Activated CD4-positive, alpha-beta T cell treated with anti-CD3 and anti-CD28 coated beads, Interleukin-2, amount 50 U/mL, for 16 hours (primary cell): ENCODE measurements around the gene CD200R1.
A peak's percentile ranks its signal among the peaks of the same experiment; 100 is the strongest.

ENCODE experiments used
- DNase-seq: peaks from one replicate; pipeline ENCODE4 v3.0.0-alpha.2; 2020

The CD200R1 gene, protein sequence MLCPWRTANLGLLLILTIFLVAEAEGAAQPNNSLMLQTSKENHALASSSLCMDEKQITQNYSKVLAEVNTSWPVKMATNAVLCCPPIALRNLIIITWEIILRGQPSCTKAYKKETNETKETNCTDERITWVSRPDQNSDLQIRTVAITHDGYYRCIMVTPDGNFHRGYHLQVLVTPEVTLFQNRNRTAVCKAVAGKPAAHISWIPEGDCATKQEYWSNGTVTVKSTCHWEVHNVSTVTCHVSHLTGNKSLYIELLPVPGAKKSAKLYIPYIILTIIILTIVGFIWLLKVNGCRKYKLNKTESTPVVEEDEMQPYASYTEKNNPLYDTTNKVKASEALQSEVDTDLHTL

DNA sequence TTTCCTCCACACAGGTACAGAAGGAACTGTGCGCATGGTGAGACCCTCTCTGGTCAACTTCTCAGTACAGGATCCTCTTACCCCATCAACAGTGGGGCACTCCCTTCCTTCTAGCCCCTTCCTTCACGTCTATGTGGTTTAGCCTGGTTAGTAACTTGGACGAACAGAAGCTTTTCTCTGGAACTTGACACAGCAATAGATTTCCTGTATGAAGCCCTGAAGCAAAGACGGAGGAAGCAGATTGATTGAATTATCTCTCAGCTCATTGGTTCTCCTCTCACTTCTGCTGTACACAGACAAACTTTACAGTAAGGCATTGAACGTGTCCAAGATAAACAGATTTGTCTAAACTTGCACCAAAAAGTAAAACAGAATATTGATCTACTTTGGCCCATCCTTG lies at the start of gene CD200R1:
CD200R1 (minus strand) TSS at position 210 of the 400 bp plus-strand sequence. CDS start 246 bp downstream, outside the sequence.
- DNase-seq = peak; percentile 37

DNA sequence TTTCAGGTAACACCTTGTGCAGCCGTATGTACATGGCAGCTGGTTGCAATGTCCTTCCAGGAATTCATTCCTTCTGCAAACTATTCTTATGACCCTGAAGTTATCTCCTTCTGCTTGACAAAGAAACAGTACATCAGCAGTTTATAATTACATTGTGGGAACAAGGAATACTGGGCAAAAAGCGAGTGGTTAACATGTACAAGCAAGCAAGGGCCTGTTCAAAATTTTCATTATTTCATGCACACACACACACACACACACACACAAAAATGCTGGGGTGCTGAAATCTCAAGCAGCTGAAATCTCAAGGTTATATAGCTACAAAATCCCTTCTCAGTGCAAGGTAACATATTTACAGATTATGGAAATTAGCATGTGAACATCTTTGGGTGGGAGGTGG lies 46.6 kb upstream of the CD200R1 start:
- DNase-seq = no peak

DNA sequence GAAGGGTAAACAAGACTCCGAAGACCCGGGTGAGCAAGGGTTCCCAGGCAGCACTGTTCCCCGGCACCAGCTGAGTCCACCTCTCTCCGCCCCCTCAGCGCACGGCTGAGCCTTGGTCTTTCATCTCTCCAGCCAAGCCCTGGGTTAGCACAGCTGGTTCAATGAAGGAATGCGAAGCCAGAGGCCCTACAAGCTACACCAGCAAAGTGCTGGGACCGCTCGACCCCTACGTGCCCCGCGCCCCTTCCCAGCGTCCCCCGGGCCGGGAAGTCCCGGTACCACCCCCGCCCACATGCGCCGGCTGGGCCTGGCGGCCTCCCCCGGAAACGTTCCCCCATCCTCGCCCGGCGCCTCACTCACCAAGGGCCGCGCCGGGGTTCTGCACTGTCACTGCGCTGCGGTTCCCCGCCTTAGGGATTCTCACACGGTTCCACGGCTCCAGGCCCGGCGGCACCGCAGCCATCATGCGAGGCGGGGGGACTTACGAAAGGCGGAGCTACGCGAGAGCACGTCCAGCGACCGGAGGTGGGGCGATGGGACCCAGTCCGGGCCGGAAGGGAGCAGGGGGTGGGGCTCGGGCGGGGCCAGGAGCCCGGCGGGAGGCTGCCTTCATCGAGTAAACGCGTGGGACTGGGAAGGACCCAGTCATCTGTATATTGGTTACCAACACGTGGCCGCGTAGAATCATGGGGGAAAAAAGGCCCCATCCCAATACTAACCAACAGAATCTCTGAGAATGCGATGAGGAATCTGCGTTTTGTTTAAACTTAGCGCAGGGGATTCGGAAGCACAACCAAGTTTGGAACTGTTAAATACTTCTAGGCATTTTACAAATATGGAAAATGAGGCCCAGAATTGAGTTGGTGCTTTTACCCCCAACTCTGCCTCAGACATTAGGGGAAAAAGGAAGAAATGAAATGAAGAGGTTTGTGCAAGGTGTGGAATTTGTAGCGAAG lies 44.6 kb upstream of the CD200R1 start:
- DNase-seq = peak; percentile 94

DNA sequence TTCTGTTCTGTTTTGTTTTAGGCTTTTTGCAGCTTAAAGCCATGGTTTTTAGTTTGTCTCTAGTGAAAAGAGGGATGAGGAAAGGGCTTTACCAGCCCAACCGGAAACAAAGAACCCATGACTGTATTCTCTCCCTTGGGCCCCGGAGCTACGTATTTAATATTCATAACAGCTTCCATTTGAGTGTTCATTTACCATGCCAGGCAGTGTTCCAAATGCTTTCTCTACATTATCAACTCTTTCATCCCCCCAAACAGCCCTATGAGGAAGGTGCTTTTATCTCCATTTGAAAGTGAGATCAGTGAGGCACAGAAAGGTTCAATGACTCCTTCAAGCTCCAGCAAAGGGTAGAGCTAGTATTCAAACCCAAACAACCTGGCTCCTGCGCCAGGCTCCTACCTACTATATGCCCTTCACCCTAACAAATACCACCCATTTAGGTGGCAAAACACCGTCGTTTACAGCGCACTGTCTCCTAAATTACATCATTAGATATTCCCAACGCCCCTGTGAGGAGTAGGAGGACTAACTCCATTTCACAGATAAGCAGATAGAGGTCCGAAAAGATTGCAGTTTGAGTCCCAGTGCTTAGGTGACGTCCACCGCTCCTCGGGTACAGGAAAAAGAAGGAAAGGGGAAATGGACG lies 43.8 kb upstream of the CD200R1 start:
- DNase-seq = peak; percentile 31

DNA sequence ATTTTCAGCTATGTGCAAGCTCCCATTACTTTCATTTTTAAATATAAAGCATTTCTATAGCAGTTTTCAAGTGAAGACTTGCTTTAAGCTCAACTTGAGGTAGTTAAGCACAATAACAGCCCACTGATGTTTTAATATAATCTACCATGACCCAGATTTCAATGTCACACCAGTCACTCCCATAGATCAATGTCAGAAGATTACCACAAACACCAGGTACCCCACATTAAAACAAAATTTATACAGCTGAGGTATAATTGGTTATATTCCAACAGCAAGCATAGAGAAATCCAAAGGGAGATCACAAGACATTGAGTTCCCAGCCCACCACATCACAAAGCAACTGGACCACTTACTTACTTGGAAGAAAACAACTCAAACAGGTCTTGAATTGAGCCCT lies 38.7 kb upstream of the CD200R1 start:
- DNase-seq = no peak

DNA sequence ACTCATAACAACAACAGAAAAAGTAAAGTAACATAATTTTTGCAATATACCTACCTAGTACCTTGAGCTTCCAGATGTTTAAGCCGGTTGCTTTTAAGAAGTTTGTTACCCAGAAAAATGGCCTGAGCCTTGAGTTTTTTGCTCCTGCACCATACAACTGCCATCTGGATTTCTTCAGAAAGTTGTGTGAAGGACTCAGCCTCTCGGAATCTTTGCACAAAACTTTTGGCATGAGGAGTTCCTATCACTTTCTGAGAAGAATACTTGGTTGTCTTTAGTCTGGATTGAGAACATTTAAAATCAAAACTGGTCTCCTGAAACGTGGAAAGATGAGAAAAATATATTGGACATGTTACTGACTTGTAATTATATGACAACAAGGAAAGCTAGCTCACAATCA lies 33.2 kb upstream of the CD200R1 start:
- no peak for DNase-seq

DNA sequence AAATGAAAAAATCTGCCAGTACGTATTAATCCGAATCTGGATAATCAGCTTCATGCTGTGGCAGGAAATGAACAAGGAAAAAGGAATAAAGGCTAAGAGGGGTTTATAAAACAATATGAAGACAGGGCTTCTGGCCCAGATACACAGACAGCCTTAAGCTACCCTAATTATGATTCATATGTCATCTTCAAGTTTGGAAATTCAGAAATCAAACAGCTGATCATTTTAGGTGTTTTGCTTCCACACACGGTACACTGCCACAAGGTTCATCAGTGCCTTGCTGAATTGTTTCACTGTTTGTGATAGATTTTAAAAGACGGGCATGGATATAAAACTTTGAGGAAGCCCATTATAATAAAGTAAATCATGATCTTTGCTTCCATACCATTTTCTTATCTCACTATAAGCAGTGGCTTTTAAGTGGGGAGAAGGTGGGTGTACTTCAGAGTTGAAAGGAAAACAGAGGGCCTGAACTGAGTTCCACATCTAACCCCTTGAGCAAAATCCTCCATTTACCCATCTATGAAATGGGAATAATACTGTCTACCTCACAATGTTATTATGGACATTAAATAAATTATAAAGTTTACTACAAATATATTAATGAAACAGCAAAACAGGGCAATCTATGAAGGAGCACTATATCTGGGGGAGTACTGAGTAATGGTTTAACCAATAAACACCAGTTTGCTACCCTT lies 31.6 kb upstream of the CD200R1 start:
- DNase-seq = no peak

DNA sequence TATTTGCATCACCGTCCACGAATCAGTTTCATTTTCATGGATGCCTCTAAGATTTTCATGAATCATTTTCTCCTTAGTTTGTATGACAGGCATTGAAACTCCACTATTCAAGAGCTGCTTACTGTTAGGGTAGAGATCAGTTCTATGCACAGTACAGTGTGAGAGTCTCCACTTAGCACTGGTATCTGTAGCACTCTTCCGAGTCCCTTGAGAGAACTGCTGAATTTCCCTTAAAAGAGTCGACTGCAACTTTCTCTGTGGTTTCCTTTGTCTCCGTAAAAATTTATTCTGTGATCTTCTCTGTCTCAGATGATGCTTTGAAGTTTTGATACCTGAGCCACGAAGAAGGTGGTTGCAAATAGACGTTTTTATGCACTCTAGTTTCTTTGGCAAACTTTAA lies 30.7 kb upstream of the CD200R1 start:
- DNase-seq = peak; percentile 65

DNA sequence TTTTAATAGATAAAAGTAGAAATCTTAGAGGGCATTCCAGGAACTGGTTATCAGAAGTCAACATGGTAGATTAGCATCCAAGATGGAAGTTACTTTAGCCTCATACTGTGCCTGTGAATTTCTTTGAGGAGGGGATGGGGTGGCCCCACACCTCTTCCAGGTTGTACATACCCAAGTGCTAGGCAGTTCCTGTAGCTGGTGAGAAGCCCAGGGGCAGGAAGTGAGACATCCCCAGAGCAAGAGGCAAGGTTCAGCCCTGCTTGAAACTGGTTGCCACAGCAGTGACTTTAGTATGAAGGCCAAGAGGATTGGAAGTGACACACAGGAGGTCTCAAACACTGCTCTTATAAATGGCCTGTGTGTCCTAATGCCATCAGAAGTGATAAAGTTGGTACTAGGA lies 27.8 kb upstream of the CD200R1 start:
- DNase-seq = peak; percentile 71

DNA sequence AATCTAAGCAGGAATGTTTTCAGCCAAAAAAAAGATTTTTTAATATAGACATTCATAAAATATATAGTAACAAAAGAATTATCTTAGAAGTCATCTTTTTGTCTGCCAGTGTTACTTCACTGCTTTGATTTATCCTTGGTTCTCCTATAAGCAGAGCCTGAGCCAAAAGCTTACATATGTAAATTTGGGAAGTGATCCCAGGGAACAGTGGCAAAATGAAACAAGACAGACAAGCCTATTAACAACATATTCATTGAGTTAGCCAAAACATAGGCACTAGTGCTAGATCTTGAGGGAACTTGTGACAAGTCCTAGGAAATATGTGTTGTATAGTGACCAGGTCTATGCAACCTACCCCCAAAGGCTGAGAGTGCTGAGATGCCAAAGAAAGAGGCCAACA lies 27.1 kb upstream of the CD200R1 start:
- DNase-seq = no peak

DNA sequence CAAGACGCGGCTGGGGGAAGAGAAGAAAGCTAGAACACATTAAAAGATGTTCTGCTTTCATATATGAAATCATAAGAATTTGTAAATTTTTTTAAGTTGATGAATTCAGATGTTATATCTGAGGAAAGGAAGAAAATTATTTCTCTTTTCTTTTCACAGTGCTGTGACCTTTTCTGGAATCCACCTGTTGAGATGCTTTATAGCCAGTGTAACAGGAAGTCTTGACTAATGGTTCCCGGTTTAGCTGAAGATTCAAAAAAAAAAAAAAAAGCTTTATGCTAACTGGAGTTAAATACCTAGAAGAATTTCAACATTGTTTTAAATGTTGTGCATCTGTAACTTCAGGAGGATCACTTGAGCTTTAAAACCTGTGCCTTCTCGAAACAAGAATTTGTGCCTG lies 25.8 kb upstream of the CD200R1 start:
- DNase-seq = no peak

DNA sequence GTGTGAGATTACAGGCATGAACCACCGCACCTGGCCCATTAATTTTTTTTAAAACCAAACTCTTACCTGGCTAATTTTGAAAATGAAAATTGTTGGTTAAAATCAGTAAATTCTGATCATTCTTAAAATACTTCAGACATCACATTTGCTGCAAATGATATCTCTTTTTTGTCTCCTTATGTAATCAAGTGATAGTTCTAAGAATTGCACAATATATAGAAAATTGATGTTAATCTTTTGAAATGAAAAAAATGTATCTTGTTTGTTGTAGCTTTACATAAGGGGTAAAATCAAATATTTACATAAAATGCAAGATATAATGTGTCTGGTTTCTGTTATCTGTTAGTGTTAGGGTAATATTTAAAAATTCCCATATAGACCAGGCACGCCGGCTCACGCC lies 20.9 kb upstream of the CD200R1 start:
- no peak for DNase-seq

DNA sequence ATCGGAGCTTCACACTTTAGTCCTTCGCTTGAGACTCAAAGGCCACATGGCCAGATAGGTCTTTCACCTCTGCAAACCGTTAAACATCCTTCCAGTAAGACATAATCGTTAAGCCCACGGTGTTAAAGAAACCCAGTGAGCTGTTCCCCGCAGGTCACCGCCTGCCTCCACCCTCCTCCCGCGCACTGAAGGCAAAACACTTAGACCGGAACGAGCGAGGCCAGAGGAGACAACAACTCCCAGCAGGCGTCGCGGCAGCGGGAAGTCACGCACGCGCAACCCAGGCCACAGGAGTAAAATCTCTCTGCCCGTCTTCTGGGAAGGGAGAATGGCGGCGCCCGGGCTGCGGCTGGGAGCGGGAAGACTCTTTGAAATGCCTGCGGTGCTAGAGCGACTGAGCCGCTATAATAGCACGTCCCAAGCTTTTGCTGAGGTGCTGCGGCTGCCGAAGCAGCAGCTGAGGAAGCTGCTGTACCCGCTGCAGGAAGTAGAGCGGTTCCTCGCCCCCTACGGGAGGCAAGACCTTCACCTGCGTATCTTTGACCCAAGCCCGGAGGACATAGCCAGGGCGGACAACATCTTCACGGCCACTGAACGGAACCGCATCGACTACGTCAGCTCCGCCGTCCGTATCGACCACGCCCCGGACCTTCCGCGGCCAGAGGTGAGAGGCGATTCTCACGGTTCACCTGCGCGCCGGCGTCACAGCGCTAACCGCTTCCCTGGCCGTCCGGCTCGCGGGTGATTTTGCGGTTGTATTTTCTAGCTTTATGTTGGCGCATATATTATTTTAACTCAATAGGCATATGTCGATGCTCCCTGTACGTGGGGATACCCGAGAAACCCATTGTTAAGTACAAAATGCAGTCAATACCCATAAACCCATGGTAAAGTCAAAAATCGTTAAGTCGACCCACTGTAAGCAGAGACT lies 16.0 kb upstream of the CD200R1 start, which contains the start of gene GTPBP8:
GTPBP8 (plus strand) TSS at position 313 of the 931 bp plus-strand sequence; CDS start at position 329, 16 bp downstream.
- peak; percentile 93 for DNase-seq

DNA sequence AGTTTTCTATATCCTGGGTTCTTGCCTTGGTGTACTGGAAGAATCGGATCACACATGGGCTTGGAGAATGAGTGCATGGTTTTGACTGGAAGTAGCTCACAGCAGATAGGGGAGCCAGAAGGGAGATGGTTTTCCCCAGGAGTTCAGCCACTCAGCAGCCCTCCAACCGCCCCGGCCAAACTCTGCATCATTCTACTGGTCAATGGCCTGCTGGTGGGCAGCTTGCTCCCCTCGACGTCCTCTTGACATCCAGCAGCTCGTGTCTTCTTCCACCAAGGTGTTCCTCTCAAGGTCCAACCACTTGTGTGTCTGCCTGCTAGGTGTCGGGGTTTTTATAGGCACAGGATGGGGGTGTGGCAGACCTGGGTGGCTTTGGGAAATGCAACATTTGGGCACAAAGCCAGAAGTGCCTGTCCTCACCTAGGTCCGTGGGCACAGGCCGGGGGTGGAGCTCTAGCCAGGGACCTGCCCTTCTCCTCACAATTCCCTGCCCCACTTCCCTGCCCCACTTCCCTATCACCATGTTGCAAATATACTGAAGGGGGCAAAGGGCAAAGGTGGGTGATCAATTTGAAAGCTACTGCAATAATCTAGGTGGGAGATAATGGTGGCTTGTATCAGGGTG lies 12.9 kb upstream of the CD200R1 start:
- no peak for DNase-seq

DNA sequence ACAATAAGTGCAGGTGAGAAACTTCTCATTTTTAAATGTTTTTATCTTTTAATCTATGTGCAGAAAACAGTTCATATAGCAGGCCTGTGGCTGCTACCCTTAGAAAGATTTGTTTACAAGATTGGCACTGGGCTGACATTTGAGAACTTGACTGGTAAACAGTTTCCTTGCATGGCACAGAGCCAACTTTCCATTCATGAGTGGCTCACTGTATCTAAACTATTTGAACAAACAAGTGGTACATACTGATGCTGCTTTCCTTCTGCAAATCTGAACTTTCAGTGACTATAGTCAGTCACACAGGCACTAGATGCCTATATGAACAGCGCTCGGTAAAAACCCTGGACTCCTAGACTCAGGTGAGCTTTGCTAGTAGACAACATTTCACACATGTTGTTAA lies 9.6 kb upstream of the CD200R1 start:
- DNase-seq = no peak

DNA sequence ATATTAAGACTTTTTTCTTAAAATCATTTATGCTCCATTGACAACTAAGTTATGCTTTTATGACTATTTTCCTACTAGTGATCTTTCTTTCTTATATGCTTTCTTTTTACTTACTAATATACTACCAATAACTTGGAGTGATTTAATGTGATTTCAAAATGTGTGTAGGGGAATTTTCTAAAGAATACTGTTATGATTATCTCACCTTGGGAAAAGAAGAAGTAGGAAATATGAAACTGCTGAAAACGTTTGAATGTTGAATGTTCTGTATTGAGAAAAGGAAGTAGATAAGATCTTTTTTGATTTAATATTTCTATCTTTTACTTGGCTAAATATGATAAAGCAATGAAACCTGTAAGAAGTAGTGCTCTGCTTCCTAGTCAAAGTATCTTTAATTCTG lies 7.8 kb upstream of the CD200R1 start:
- DNase-seq = no peak

DNA sequence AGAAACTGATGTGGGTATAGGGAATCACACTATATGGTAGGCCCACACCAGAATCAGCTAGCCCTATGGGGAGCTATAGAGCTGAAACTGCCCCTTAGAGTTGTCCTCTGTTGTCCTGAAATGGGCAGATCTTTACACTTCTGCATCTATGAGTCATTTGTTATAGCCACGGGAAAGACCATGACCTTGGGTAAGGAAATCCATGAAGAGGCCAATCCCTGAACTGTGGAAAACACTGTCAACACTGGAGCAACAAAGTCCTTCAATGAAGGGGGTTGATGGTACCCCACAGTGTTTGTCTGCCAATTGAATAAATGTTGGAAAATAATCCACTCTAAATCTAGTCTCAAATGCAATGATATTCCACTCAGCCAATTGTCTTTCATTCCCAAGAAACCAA lies 5.2 kb upstream of the CD200R1 start:
- no peak for DNase-seq

DNA sequence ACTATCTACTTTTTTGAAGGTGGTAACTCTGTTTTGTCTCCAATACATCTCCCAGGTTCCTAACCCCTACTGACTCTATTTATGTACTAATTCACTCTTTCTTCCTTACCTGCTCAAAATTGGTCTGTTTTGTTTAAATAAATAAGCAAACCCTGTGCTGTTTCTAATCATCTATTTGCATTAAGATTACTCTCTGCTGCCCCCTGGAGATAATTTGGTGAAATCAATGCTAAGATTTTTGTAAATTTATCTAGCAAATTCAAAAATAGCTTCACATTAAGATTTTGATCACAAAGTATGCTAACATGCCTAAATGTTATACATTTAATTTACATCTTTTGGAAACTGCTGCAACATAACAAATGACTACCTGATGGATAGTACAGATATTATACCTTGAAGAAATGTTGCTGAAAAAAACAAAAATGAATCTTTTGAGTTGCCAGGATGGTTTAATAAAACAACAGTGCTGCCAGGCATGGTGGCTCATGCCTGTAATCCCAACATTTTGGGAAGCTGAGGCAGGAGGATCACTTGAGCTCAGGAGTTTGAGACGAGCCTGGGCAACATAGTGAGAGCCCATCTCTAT lies 4.4 kb upstream of the CD200R1 start:
- DNase-seq = peak; percentile 57

DNA sequence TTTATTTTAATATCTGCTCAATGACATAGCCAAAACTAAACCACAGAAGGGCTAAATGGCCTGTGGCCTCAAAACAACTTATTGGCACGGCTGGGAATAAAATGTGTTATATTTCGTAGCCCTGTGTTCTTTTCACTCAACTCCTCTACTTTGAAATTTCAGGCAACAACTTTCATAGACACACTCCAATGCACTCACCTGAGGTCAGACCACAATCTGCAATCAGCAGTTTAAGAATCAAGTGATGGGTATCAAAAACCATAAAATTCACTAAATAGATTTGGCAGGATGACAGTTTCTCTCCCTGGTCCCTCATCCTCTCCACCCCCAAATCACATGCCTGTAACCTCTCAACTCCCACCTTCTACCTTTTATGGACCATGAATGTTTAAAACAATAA lies 2.0 kb upstream of the CD200R1 start:
- no peak for DNase-seq

DNA sequence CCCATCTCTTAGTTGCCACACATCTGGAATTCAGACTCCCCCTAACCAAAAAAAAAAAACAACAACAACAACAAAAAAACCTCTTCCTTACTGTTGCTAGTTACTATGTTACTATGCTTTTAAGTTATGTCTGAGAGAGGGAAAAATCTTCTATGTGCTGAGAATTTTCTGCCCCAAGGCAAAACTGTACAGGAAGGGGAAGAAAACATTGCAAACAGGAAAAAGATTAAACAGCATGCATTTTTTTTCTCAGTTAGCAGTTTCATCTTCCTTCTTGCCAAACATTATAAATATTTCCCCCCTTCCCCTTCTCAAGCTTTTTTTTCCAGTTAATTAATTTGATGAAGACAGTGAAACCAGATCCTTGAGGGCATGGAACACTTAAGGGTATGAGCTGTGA lies 1.1 kb upstream of the CD200R1 start:
- DNase-seq = no peak

DNA sequence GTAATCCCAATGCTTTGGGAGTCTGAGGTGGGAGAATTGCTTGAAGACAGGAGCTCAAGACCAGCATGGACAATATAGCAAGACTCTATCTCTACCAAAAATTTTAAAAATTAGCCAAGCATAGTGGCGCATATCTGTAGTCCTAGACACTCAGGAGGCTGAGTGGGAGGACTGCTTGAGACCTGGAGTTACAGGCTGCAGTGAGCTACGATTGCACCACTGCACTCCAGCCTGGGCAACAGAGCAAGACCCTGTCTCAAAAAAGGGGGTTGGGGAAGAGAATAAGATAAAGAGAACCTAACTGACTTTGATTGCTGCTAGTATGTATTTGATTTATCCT lies 755 bp downstream of the CD200R1 start:
- peak; percentile 17 for DNase-seq
